ENCODE results near the gene RIMBP2.

RIMBP2 gene

DNA sequence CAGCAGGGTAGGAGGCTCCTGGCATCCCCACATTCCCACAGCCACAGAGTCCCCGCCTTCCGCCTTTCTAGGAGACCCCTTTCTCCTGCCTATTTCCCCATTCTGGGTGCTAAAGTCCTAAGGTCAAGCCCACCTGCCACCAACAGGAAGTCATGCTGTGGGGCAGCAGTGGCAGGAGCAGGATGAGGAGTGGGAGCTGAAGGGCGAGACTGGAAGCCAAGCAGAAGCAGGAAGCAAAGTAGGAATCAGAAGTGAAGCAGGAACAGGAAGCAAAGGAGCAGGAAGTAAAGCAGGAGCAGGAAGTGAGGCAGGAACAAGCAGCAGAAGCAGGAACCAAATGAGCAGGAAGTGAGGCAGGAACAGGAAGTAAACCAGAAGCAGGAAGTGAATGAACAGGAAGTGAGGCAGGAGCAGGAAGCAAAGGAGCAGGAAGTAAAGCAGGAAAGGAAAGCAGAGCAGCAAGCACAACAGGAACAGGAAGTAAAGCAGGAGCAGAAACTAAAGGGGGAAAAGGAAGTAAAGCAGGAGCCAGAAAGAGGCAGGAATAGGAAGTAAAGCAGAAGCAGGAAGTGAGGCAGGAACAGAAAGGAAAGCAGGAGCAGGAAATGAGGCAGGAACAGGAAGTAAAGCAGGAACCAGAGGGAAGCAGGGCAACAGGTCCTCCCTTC lies 38.3 kb upstream of the RIMBP2 start:
- TF ChIP-seq, protein P1, sequence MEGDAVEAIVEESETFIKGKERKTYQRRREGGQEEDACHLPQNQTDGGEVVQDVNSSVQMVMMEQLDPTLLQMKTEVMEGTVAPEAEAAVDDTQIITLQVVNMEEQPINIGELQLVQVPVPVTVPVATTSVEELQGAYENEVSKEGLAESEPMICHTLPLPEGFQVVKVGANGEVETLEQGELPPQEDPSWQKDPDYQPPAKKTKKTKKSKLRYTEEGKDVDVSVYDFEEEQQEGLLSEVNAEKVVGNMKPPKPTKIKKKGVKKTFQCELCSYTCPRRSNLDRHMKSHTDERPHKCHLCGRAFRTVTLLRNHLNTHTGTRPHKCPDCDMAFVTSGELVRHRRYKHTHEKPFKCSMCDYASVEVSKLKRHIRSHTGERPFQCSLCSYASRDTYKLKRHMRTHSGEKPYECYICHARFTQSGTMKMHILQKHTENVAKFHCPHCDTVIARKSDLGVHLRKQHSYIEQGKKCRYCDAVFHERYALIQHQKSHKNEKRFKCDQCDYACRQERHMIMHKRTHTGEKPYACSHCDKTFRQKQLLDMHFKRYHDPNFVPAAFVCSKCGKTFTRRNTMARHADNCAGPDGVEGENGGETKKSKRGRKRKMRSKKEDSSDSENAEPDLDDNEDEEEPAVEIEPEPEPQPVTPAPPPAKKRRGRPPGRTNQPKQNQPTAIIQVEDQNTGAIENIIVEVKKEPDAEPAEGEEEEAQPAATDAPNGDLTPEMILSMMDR (IDR thresholded peaks at IDR 0.05) = no peak

GRCh38 chr12:130752692-130753230 lies 36.7 kb upstream of the RIMBP2 start:
- TF ChIP-seq, protein P1 (IDR thresholded peaks at IDR 0.05) = no peak

GRCh38 chr12:130748786-130749185 lies 32.7 kb upstream of the RIMBP2 start:
- TF ChIP-seq, protein P1 (IDR thresholded peaks at IDR 0.05) = no peak

GRCh38 chr12:130747867-130748740 lies 32.0 kb upstream of the RIMBP2 start:
- TF ChIP-seq, protein P1 (IDR thresholded peaks at IDR 0.05) = peak; percentile 93

DNA sequence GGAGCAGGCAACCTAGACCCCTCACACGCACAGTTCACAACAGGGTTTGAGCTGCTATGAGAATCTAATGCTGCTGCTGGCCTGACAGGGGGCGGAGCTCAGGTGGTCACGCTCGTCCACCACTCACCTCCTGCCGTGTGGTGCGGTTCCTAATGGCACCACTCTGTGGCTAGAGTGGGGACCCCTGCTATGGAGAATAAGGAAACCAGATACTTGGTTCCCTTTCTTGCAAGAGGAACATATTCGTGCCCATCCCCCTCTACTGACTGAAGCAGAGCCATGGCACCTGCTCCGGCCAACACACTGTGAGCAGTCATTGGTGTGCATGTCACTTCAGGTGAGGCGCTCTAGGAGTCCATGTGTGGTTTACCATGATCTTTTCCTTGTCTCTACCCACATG lies 30.4 kb upstream of the RIMBP2 start:
- TF ChIP-seq, protein P1 (IDR thresholded peaks at IDR 0.05) = no peak

DNA sequence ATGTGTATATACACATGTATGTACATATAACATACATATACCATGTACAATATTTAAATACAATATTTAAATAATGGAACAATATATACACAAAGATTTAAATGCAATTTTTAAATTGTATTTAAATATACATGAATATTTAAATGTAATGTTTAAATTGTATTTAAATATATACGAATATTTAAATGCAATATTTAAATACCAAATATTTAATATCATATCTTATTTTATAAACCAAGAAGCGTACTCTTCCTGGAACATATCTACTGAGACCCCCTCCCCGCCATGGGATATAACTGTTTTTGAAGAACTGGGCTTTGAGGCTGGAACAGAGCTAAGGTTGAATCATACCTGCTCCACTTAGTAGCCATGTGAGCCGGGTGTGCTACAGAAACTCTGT lies 29.8 kb upstream of the RIMBP2 start:
- TF ChIP-seq, protein P1 (IDR thresholded peaks at IDR 0.05) = no peak

- TF ChIP-seq, protein P1 (IDR thresholded peaks at IDR 0.05) = no peak
Measured at GRCh38 chr12:130744274-130744673, 28.2 kb upstream of the RIMBP2 start.

Measured in LNCAP (cell line).